GM12878 (cell line): ENCODE results near the gene EXD3. TPM values are rescaled to one million over a fixed set of nuclear protein-coding genes. Genes with fewer than 3 reads are reported as not detected.

Source experiments
- ATAC-seq: fragments of 200-7000 bp; cut with Tn5 transposase; 3 replicates; pipeline ENCODE4 v1.9.1; 2020; ENCODE audit warnings: mild to moderate bottlenecking, moderate library complexity
- BruUV-seq: library from RNA; stranded (reverse); fragments of 400-500 nt; replicated peaks from 2 replicates; lab custom pipeline; 2021; lab: Mats Ljungman, UMichigan
- CTCF ChIA-PET: fragments of 300-600 bp; sonication (Branson Sonifier 250); formaldehyde crosslinking; extraction: SDS; loops from one replicate; lab custom pipeline; 2021; ENCODE audit warnings: inconsistent platforms; lab: Yijun Ruan, JAX
- POLR2A ChIA-PET: fragments of 350-600 bp; formaldehyde crosslinking; extraction: SDS; loops from one replicate; lab custom pipeline; 2021; ENCODE audit warnings: inconsistent platforms; lab: Charles Lee
- RAD21 ChIA-PET: fragments of 300-600 bp; sonication (Branson Sonifier 250); formaldehyde crosslinking; loops from one replicate; lab custom pipeline; 2023; ENCODE audit warnings: antibody characterized with exemption; ENCODE audit not compliant: unreplicated experiment; lab: Charles Lee
- SMC1A ChIA-PET: fragments of 300-600 bp; sonication (Branson Sonifier 250); formaldehyde crosslinking; loops from one replicate; lab custom pipeline; 2023; ENCODE audit not compliant: unreplicated experiment, uncharacterized antibody; lab: Charles Lee
- DNase-seq: peaks from one replicate; pipeline ENCODE4 v3.0.0-alpha.2; 2011; ENCODE audit warnings: low read depth, low spot score
- FAIRE-seq: peaks from 3 replicates; lab custom pipeline; 2011; peaks lifted over from hg19 to GRCh38; lab: Jason Lieb, UNC
- H2AFZ ChIP-seq: 2 replicates; pipeline ENCODE4 v1.6.0; 2011; ENCODE audit warnings: low read depth, low read length, control low read depth; ENCODE audit not compliant: control insufficient read depth
- H3K27ac ChIP-seq: 2 replicates; pipeline ENCODE4 v1.5.1; 2011; ENCODE audit warnings: control low read depth; ENCODE audit not compliant: control insufficient read depth, insufficient read depth
- H3K27me3 ChIP-seq, 2 experiments: replicated peaks in 1 of 2; 2 replicates each; pipeline versions ENCODE4 v1.6.0 to v1.6.1; 2011; ENCODE audit warnings: low read length in 1 of 2; ENCODE audit not compliant: control insufficient read depth in 2 of 2, insufficient read depth in 2 of 2
- H3K36me3 ChIP-seq, 2 experiments: 2 replicates each; pipeline ENCODE4 v1.5.1; 2011; ENCODE audit warnings: low read length in 1 of 2; ENCODE audit not compliant: control insufficient read depth in 2 of 2, insufficient read depth in 2 of 2
- H3K4me1 ChIP-seq: 2 replicates; pipeline ENCODE4 v1.6.1; 2011; ENCODE audit warnings: mild to moderate bottlenecking, low read length, moderate library complexity, mixed read lengths; ENCODE audit not compliant: control insufficient read depth, insufficient read depth
- H3K4me2 ChIP-seq: 2 replicates; pipeline ENCODE4 v1.6.0; 2011; ENCODE audit warnings: control low read depth; ENCODE audit not compliant: control insufficient read depth, insufficient read depth
- H3K4me3 ChIP-seq: fragments of 200-600 bp; sonication (generic); 2 replicates; pipeline ENCODE4 v1.5.1; 2016
- H3K79me2 ChIP-seq: 2 replicates; pipeline ENCODE4 v1.6.0; 2011; ENCODE audit warnings: low read length; ENCODE audit not compliant: control insufficient read depth, insufficient read depth
- H3K9ac ChIP-seq: 2 replicates; pipeline ENCODE4 v1.8.0; 2011; ENCODE audit warnings: low read length, control low read depth, mixed read lengths; ENCODE audit not compliant: control insufficient read depth, insufficient read depth
- H3K9me3 ChIP-seq: replicated peaks from 3 replicates; pipeline ENCODE4 v1.5.1; 2011; ENCODE audit warnings: mild to moderate bottlenecking, low read length; ENCODE audit not compliant: control insufficient read depth, insufficient read depth
- H4K20me1 ChIP-seq: 2 replicates; pipeline ENCODE4 v1.6.0; 2011; ENCODE audit not compliant: control insufficient read depth, insufficient read depth
- BMI1 ChIP-seq: fragments of 450-650 bp; IDR thresholded peaks from 2 replicates; pipeline ENCODE4 v1.6.1; 2016; ENCODE audit warnings: mild to moderate bottlenecking, moderate library complexity, borderline replicate concordance
- HDAC2 ChIP-seq: fragments of 200-600 bp; sonication (generic); IDR thresholded peaks from 2 replicates; pipeline ENCODE4 v1.6.1; 2017
- HSF1 ChIP-seq: fragments of 150-350 bp; IDR thresholded peaks from 2 replicates; pipeline ENCODE4 v1.6.1; 2014; ENCODE audit warnings: mild to moderate bottlenecking, low read depth, low read length
- JUNB ChIP-seq: IDR thresholded peaks from 2 replicates; pipeline ENCODE4 v1.6.1; 2016; ENCODE audit warnings: antibody characterized with exemption, mild to moderate bottlenecking
- LARP7 ChIP-seq: fragments of 450-650 bp; IDR thresholded peaks from 2 replicates; pipeline ENCODE4 v1.6.1; 2017; ENCODE audit warnings: mild to moderate bottlenecking
- NFXL1 ChIP-seq: fragments of 450-650 bp; IDR thresholded peaks from 2 replicates; pipeline ENCODE4 v1.6.1; 2017; ENCODE audit warnings: antibody characterized with exemption, mild to moderate bottlenecking, borderline replicate concordance
- POLR2AphosphoS5 ChIP-seq: IDR thresholded peaks from 2 replicates; pipeline ENCODE4 v1.6.1; 2011; ENCODE audit warnings: mild to moderate bottlenecking, low read length, inconsistent platforms
- RCOR1 ChIP-seq: conservative IDR thresholded peaks from 2 replicates; pipeline ENCODE4 v1.6.1; 2012; ENCODE audit warnings: low read depth, low read length, improper control_type of control experiment
- RFX5 ChIP-seq: IDR thresholded peaks from 2 replicates; pipeline ENCODE4 v1.6.1; 2011; ENCODE audit warnings: low read depth, low read length, improper control_type of control experiment
- STAT1 ChIP-seq: fragments of 450-650 bp; conservative IDR thresholded peaks from 2 replicates; pipeline ENCODE4 v1.6.1; 2014; ENCODE audit warnings: antibody characterized with exemption, mild to moderate bottlenecking
- ZBED1 ChIP-seq: IDR thresholded peaks from 2 replicates; pipeline ENCODE4 v1.6.1; 2016; ENCODE audit warnings: borderline replicate concordance
- ZBTB33 ChIP-seq: fragments of 450-650 bp; IDR thresholded peaks from 2 replicates; pipeline ENCODE4 v1.6.1; 2017; ENCODE audit warnings: mild to moderate bottlenecking
- ZNF24 ChIP-seq: fragments of 450-650 bp; IDR thresholded peaks from 2 replicates; pipeline ENCODE4 v1.6.1; 2017; ENCODE audit warnings: antibody characterized with exemption, mild to moderate bottlenecking
- ZSCAN29 ChIP-seq: fragments of 450-650 bp; IDR thresholded peaks from 2 replicates; pipeline ENCODE4 v1.6.1; 2017; ENCODE audit warnings: mild to moderate bottlenecking, moderate library complexity
- WGBS: methylation state at CpG from one replicate; pipeline ENCODE4 v1.1.6; 2016; ENCODE audit warnings: low lambda C conversion rate; ENCODE audit not compliant: insufficient replicate concordance, insufficient coverage; ENCODE audit errors: missing lambda C conversion rate; 5-methylcytosine and 5-hydroxymethylcytosine counted together
- in situ Hi-C: fragments of 300-500 bp; cut with MboI; formaldehyde crosslinking; loops from 9 replicates; pipeline ENCODE4 v1.14.3; 2018; ENCODE audit warnings: mixed read lengths
- intact Hi-C: fragments of 100-400 bp; cut with micrococcal nuclease; formaldehyde crosslinking; loops from one replicate; pipeline ENCODE4 v1.14.2; 2022; ENCODE audit not compliant: unreplicated experiment
- polyA plus RNA-seq, 11 experiments: library from polyadenylated mRNA; depleted of rRNA in 4 of 11; unstranded in 6 of 11; stranded (reverse) in 5 of 11; fragments of >200 nt; fragmentation: Nextera tagmentation in 4 of 11; fragmentation: Illumina TruSeq in 1 of 11; extraction: Ambion mirVana in 4 of 11; extraction: Trizol in 1 of 11; gene quantifications; 1 replicate in 1 of 11; 2 replicates in 10 of 11; pipeline versions ENCODE4 v1.2.1 to v1.2.3, GENCODE V29; 2011 to 2016; ENCODE audit warnings: inconsistent platforms in 2 of 11, missing spikeins in 2 of 11, low read depth in 1 of 11
- total RNA-seq, 4 experiments: library from RNA; depleted of rRNA in 3 of 4; stranded (reverse); fragments of >200 nt in 3 of 4; fragmentation: Illumina TruSeq in 1 of 4; extraction: Trizol in 1 of 4; gene quantifications; 2 replicates each; pipeline versions ENCODE4 v1.2.1 to v1.2.3, GENCODE V29; 2013 to 2021

The EXD3 gene
- total and polyA plus RNA-seq, 10 of the 15 experiments (the other 5 are each of a cell fraction or from before 2014, with no cell fraction given) = 0.21 to 7.1 (median 3.6) TPM

- SMC1A ChIA-PET = no interaction called here
- H4K20me1 ChIP-seq = no peaks in the 10 kb centered on the region
- TF ChIP-seq HSF1 (no peak), RFX5 (no peak), NFXL1 (no peak), JUNB (no peak), HDAC2 (no peak), ZNF24 (no peak), LARP7 (no peak), BMI1 (no peak), POLR2AphosphoS5 (no peak), ZBED1 (no peak), ZBTB33 (no peak), STAT1 (no peak), ZSCAN29 (no peak), RCOR1 (no peak)
- TF ChIP-seq, all 136 proteins: peak for 0
- H3K4me2 ChIP-seq = no peak overlapping the region
- in situ Hi-C loops (no loop called here), intact Hi-C loops (no loop called here)
- no peaks in the 10 kb centered on the region for H3K9me3 ChIP-seq
- DNase-seq (no peak), FAIRE-seq (no peak), ATAC-seq (no peak)
- no TSS peak for BruUV-seq
- H2AFZ ChIP-seq = no peak overlapping the region
- H3K27me3 ChIP-seq = no peaks in the 10 kb centered on the region
- H3K36me3 ChIP-seq = no peaks in the 10 kb centered on the region
- H3K79me2 ChIP-seq = no peaks in the 10 kb centered on the region
- POLR2A ChIA-PET = no interaction called here
- RAD21 ChIA-PET = no interaction called here
- no peak overlapping the region for H3K4me3 ChIP-seq
- CTCF ChIA-PET = no interaction called here
- H3K9ac ChIP-seq = no peak overlapping the region
- no peaks in the 10 kb centered on the region for H3K4me1 ChIP-seq
- 53% methylated on average over 19 of the region's 24 CpGs for WGBS
- no peak overlapping the region for H3K27ac ChIP-seq
These were observed 14.0 kb upstream of the EXD3 start for GRCh38 chr9:137436761-137437600.
